COR-L47 (cell line): ENCODE data around the gene AFF3.

ENCODE experiments used
- DNase-seq: peaks from one replicate; lab custom pipeline; 2025; lab: John Stamatoyannopoulos, UW

AFF3 gene

GRCh38 chr2:100010606-100011005 is 131.8 kb downstream of the AFF3 start:
- no peak for DNase-seq

GRCh38 chr2:100009743-100010142 is 132.6 kb downstream of the AFF3 start:
- DNase-seq = no peak

- DNase-seq = no peak
Measured at GRCh38 chr2:100008956-100009355, 133.4 kb downstream of the AFF3 start.

- DNase-seq = no peak
Measured at GRCh38 chr2:100006516-100006915, 135.9 kb downstream of the AFF3 start.

- DNase-seq = no peak
Measured at GRCh38 chr2:100004959-100005387, 137.4 kb downstream of the AFF3 start.

- DNase-seq = no peak
Measured at GRCh38 chr2:100004348-100004884, 138.0 kb downstream of the AFF3 start.

- DNase-seq = no peak
Measured at GRCh38 chr2:100002059-100002458, 140.3 kb downstream of the AFF3 start.

- DNase-seq = no peak
Measured at GRCh38 chr2:100000915-100001707, 141.3 kb downstream of the AFF3 start.

GRCh38 chr2:99998651-99999320 is 143.6 kb downstream of the AFF3 start:
- no peak for DNase-seq

GRCh38 chr2:99989905-99990304 is 152.5 kb downstream of the AFF3 start:
- no peak for DNase-seq

GRCh38 chr2:99988599-99988998 is 153.8 kb downstream of the AFF3 start:
- no peak for DNase-seq

- no peak for DNase-seq
Measured at GRCh38 chr2:99987160-99987559, 155.2 kb downstream of the AFF3 start.

- no peak for DNase-seq
Measured at GRCh38 chr2:99984799-99985515, 157.4 kb downstream of the AFF3 start.

GRCh38 chr2:99982744-99983143 is 159.6 kb downstream of the AFF3 start:
- DNase-seq = no peak

- no peak for DNase-seq
Measured at GRCh38 chr2:99981840-99982239, 160.6 kb downstream of the AFF3 start.

- no peak for DNase-seq
Measured at GRCh38 chr2:99980176-99980575, 162.2 kb downstream of the AFF3 start.

GRCh38 chr2:99977966-99978365 is 164.4 kb downstream of the AFF3 start:
- DNase-seq = no peak

GRCh38 chr2:99975386-99975785 is 167.0 kb downstream of the AFF3 start:
- DNase-seq = no peak

- DNase-seq = no peak
Measured at GRCh38 chr2:99974682-99975375, 167.6 kb downstream of the AFF3 start.

- DNase-seq = no peak
Measured at GRCh38 chr2:99974275-99974674, 168.1 kb downstream of the AFF3 start.

- no peak for DNase-seq
Measured at GRCh38 chr2:99971326-99971900, 171.0 kb downstream of the AFF3 start.
